Mesothelial cell of epicardium (in vitro differentiated cells): Measurements from ENCODE around the gene ASB18. TPM values are rescaled to one million over a fixed set of nuclear protein-coding genes. Genes with fewer than 3 reads are reported as not detected.

Experiments used
- DNase-seq, 2 experiments: peaks; one replicate each; pipeline ENCODE4 v3.0.0; 2021; ENCODE audit warnings: low spot score in 2 of 2; ENCODE audit not compliant: unreplicated experiment in 2 of 2
- H3K27ac Mint-ChIP-seq: 2 replicates; pipeline ENCODE4 v1.8.0; 2021; ENCODE audit warnings: mixed read lengths
- H3K27me3 Mint-ChIP-seq: 2 replicates; pipeline ENCODE4 v1.8.0; 2021; ENCODE audit warnings: low read depth, mixed read lengths
- H3K36me3 Mint-ChIP-seq: 2 replicates; pipeline ENCODE4 v1.8.0; 2021; ENCODE audit warnings: mixed read lengths
- H3K4me1 Mint-ChIP-seq: 2 replicates; pipeline ENCODE4 v1.8.0; 2021; ENCODE audit warnings: mixed read lengths
- H3K4me3 Mint-ChIP-seq: 2 replicates; pipeline ENCODE4 v1.8.0; 2021; ENCODE audit warnings: mild to moderate bottlenecking, moderate library complexity, mixed read lengths
- H3K9me3 Mint-ChIP-seq: 2 replicates; pipeline ENCODE4 v1.8.0; 2021; ENCODE audit warnings: mixed read lengths
- total RNA-seq: library from RNA; stranded (reverse); gene quantifications from 3 replicates; pipeline ENCODE4 v1.2.1, GENCODE V29; 2021
- TF ChIP-seq, protein P1 (sequence below): fragments of 200-600 bp; sonication (generic); IDR thresholded peaks from one replicate; pipeline ENCODE4 v1.5.0; 2021; ENCODE audit warnings: antibody characterized with exemption; ENCODE audit not compliant: unreplicated experiment

The ASB18 gene
- total RNA-seq, 1 donor from 2014 or later = not detected

DNA sequence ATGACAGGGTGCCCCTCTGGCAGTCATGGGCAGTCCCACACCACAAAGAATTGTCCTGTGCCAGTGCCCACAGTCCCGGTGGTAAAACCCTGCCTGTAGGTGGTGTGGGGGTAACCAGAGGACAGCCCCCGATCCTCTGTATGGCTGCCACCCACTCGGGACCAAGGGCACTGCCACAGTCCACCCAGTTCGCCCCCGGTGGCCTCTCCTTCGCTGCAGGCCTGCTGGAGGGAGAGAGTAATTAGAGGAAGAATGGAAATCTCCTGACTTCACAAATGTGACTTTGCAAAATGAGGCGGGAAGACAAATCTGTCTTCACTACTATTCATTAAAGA, 107.4 kb downstream of the ASB18 start:
- H3K27me3 Mint-ChIP-seq = peaks cover 81% of the 10 kb centered on the region
- TF ChIP-seq, protein P1, sequence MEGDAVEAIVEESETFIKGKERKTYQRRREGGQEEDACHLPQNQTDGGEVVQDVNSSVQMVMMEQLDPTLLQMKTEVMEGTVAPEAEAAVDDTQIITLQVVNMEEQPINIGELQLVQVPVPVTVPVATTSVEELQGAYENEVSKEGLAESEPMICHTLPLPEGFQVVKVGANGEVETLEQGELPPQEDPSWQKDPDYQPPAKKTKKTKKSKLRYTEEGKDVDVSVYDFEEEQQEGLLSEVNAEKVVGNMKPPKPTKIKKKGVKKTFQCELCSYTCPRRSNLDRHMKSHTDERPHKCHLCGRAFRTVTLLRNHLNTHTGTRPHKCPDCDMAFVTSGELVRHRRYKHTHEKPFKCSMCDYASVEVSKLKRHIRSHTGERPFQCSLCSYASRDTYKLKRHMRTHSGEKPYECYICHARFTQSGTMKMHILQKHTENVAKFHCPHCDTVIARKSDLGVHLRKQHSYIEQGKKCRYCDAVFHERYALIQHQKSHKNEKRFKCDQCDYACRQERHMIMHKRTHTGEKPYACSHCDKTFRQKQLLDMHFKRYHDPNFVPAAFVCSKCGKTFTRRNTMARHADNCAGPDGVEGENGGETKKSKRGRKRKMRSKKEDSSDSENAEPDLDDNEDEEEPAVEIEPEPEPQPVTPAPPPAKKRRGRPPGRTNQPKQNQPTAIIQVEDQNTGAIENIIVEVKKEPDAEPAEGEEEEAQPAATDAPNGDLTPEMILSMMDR = no peak
- peaks cover 15% of the 10 kb centered on the region for H3K9me3 Mint-ChIP-seq
- H3K36me3 Mint-ChIP-seq = peaks cover 1% of the 10 kb centered on the region
- H3K4me3 Mint-ChIP-seq = no peak overlapping the region
- no peak overlapping the region for H3K27ac Mint-ChIP-seq
- peaks cover 2% of the 10 kb centered on the region for H3K4me1 Mint-ChIP-seq
- DNase-seq = no peak

DNA sequence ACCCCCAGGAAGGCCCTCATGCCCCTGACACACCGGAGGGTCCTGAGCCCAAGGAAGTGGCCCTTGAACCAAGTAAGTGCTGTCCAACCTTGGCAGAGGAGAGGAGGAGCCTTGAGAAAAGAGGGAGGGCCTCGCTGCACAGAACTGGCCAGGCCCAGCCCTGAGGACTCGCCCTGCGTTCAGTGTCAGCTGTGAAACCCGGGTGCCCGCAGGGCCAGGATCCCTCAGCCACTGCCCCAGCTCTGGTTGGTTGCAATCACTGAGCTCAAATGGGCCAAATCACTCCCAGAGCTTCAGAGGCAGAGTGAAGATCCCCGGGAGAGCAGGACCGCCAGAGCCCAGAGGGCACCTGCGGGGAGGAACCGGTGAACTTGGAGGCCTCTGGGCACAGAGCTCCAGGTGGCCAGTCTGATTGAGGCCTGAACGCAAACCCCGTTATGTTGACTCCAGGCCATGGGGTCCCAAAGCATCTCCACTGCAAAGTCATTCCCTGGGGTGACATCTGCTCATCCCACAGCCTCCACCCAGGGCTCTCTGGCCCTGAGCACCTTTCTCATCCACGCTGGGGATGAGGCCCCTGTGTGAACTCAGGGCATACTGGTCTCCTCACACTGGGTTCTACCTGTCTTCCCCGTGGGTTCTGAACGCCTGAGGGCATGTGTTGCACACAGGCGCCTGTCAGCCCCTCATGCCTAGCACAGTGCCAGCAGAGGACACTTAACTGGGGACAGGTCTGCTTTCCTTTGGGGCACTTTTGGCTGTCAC, 107.9 kb downstream of the ASB18 start:
- TF ChIP-seq, protein P1 = no peak
- Mint-ChIP-seq H3K27me3 (peaks cover 76% of the 10 kb centered on the region), H3K4me3 (no peak overlapping the region), H3K36me3 (peaks cover 1% of the 10 kb centered on the region), H3K4me1 (peaks cover 2% of the 10 kb centered on the region), H3K27ac (no peak overlapping the region), H3K9me3 (peaks cover 15% of the 10 kb centered on the region)
- no peak for DNase-seq

DNA sequence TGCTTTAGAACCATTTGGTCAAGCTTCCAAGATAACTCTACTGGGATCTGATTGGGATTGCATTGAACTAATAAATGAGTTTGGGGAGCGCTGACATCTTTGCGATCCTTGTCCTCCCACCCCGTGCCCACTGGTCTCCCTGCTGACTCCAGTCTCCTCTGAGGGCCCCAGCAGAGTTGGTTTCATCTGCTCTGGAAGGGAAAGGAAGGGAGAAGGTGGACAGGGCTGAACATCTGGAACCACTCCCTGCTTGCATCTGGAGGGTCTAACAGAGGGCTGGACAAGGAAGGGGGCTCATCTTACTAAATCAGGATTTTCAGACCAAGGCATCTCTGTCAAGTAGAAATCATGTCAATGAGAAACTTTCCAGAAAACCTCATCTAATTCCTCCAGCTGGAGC, 108.8 kb downstream of the ASB18 start:
- Mint-ChIP-seq H3K27ac (no peak overlapping the region), H3K27me3 (peaks cover 69% of the 10 kb centered on the region), H3K4me3 (no peak overlapping the region), H3K9me3 (peaks cover 22% of the 10 kb centered on the region), H3K4me1 (peaks cover 2% of the 10 kb centered on the region), H3K36me3 (peaks cover 1% of the 10 kb centered on the region)
- no peak for DNase-seq
- TF ChIP-seq, protein P1 = no peak

DNA sequence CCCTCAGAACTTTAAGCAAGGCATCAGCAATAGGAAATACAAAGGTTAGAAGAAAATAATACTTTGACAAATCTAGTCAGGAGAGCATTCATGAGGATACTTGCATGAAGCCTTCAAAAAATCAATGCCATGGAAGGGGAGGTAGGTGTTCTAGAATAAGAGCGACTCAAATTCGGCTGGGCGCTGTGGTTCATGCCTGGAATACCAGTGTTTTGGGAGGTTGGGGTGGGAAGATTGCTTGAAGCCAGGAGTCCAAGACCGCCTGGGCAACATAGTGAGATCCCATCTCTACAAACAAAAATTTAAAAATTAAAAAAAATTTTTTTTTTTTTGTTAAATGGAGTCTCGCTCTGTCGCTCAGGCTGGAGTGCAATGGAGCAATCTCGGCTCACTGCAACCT, 117.8 kb downstream of the ASB18 start:
- no peaks in the 10 kb centered on the region for H3K4me1 Mint-ChIP-seq
- DNase-seq = no peak
- H3K9me3 Mint-ChIP-seq = peaks cover 10% of the 10 kb centered on the region
- TF ChIP-seq, protein P1 = no peak
- peaks cover 55% of the 10 kb centered on the region for H3K27me3 Mint-ChIP-seq
- H3K4me3 Mint-ChIP-seq = no peak overlapping the region
- H3K27ac Mint-ChIP-seq = no peak overlapping the region
- H3K36me3 Mint-ChIP-seq = no peaks in the 10 kb centered on the region

DNA sequence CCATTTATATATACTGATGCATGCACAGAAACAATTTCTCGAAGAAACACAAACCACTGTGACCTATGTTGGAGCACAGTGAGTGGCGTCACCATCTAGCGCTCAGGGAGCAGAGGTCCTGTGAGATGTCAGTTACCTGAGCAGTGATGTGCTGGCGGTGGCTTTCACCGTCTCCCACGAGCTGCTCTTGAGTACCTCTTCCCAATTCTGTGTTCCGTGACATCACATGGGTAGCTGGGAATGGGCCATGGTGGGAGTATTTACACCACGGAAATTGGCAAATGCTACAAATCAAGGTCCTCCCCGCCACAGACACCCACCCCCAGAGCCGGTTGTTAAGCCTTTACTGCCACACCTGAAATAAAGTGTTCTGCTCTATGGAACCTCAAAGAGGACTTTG, 120.4 kb downstream of the ASB18 start:
- no peak for DNase-seq
- Mint-ChIP-seq H3K27me3 (peaks cover 56% of the 10 kb centered on the region), H3K9me3 (peaks cover 4% of the 10 kb centered on the region), H3K27ac (no peak overlapping the region), H3K4me3 (no peak overlapping the region), H3K4me1 (no peaks in the 10 kb centered on the region), H3K36me3 (peaks cover 2% of the 10 kb centered on the region)
- TF ChIP-seq, protein P1 = no peak

Other genes starting within 250 kb of the ASB18 start
- gene GBX2, start 96.0 kb downstream of the ASB18 start, total RNA-seq = 0.40 to 1.1 TPM (median 0.79 TPM) in 3 replicates